HG03060 (cell line): ENCODE data around the gene RSU1.

Experiments used
- ATAC-seq: cut with Tn5 transposase; IDR thresholded peaks from one replicate; pipeline ENCODE4 v1.9.1; 2021; ENCODE audit warnings: low read depth, moderate number of reproducible peaks; ENCODE audit not compliant: unreplicated experiment

RSU1 gene

DNA sequence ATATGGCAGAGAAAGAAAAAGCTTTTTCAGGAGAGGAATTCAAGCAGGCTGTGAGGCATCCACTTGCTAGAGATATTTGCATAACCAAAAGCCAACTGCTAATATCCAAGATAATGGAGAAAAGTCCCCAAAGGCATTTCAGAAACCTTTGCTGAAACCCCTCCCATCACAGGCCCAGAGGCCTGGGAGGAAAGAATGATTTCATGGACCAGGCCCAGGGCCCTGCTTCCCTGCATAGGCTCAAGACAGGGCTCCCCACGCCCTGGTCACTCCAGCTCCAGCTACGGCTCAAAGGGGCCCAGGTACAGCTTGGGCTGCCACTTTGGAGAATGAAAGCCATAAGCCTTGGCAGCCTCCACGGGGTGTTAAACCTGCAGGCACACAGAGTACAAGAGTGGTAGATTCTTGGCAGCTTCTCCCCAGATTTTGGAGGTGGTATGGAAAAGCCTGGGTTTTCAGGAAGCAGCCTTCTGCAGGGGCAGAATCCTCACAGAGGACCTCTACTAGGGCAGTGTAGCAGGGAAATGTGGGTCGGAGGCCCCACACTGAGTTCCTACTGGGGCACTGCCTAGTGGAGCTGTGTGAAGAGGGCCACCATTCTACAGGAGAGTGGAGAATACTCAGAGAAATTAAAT is 5.6 kb upstream of the RSU1 start:
- ATAC-seq = no peak

DNA sequence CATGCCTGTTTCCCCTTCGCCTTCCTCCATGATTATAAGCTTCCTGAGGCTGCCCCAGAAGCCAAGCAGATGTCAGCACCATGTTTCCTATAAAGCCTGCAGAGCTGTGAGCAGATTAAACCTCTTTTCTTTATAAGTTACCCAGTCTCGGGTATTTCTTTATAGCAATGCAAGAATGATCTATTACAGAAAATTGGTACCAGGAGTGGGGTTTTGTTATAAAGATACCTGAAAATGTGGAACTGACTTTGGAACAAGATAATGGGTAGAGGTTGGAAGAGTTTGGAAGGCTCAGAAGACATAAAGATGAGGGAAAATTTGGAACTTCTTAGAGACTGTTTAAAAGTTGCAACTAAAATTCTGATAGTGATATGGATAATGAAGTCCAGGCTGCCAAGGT is 4.8 kb upstream of the RSU1 start:
- no peak for ATAC-seq

DNA sequence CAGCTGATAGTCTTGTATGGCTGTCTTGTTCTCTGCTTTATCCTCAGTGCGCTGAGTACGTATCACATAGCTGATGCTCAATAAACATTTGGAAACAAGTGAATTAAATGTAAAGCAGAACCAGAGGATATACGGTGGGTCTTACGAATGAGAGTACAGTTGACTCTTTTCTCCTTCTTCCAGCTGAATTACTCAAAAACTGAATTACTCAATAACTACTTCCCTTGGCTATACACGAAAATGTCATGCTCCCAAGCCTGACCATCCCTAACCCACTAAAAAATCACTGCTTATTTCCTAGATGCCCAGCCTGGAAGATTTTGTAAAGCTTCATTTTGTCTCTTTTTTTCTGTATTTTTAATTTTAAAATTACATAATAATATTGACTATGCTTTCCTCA is 3.2 kb upstream of the RSU1 start:
- ATAC-seq = no peak

DNA sequence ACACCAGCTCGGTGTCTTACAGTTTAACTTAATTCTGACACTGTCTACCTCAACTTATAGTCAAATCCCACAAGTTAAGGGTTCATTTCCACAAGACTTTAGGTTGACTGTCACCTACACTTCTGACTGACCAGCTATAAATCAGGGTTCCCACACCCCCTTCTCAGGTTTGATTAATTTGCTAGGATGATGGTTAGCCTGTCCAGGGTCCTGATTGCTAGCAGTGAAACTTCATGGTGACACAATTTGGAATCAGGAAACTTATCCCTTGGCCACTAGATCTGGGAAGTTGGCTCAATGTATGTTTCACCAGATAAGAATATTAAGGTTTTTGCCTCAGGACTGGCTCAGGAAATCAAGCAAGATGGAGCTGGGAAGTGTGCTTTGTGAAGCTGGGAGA is 2.8 kb upstream of the RSU1 start:
- ATAC-seq = no peak

DNA sequence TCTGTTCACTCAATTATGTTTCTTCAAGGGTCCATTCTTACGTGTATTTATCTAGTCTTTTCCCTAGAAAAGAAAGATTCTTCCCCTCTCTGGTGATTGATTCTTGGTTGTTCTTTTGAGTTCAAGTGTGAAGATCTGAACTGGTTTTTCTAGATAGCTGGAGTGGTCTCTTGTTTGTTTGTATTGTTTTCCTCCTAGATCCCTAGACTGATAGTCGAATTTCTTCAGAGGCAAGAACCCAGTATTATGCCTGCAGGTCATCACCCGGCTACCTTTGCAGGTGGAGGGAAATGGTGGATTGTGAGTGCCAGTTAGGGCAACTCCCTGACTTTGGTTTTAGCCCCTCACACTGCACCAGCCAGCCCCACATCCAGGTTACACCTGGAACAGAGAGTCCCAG is 2.2 kb upstream of the RSU1 start:
- ATAC-seq = no peak

DNA sequence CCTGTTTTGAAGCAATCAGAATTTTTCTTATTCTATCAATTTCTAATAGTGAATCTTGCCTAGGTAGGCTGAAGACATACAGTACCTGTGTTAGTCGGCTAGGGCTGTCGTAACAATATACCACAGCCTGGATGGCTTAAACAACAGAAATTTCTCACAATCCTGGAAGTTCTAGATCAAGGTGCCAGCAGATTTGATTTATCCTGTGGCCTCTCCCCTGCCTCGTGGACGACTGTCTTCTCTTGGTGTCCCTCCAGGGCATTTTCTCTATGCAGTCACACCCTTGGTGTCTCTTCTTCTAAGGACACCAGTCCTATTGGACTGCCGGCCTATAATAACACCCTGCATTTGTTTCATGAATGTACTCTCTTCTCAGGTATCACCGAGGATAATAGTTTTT is 1.8 kb upstream of the RSU1 start:
- no peak for ATAC-seq

DNA sequence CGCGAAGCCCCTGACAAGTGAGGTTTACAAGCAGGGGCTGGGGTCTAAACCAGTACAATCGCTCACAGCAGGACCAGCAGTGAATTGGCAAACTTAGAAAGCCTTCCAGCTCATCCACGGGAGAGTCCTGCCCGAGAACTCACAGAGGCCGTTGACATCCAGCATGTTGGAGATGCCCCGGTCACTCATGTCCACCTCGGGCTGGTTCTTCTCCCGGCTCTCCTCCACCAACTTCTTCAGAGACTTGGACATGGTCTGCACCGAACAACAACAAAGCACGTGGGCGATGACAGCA is 447 bp downstream of the RSU1 start:
- ATAC-seq = no peak

DNA sequence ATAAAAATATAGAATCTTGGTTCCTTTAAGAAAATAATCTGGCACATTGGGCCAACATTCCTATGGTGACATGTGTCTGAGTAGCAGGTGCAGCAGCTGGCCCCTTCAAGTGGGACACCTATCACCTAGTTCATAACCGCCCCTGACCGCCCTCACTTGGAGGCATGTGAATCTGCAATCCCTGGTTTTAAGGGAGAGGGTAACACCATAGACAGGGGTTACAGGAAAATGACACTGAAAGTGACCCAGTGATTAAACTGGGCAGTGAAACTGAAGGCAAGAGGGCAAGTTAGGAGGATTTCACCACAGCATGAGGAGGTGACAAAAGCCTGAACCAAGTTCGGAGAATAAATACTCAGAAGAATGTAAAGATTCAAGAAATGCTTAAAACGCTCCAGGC is 1.1 kb downstream of the RSU1 start:
- no peak for ATAC-seq

DNA sequence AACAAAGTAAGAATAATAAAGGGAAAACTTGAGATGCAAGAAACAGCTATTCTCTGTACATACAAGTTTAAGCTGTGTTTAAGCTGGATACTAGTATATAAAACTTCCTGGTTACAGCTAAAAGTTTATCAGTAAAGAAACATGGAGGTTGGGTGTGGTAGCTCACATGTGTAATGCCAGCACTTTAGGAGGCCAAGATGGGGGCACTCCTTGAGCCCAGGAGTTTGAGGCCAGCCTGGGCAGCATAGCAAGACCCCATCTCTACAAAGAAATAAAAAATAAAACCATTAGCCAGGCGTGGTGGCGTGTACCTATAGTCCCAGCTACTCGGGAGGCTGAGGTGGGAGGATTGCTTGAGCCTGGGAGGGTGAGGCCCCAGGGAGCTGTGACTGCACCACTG is 3.2 kb downstream of the RSU1 start:
- ATAC-seq = no peak

DNA sequence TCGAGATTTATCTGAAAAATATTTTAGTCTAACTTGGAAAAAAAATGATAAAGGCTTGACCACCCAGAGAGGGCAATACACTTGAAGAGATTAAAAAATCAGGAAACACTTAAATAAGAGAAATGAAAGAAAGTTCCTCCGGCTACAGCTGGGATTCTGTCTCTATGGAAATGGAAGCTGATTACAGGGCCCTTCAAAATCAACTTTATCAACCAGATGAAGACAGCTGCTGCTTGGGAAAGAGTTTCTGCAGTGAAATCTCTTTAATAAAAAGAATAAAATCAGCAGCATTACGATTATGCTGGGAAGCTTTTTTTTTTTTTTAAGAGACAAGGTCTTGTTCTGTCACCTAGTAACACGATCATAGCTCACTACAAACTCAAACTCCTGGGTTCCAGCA is 4.5 kb downstream of the RSU1 start:
- no peak for ATAC-seq

DNA sequence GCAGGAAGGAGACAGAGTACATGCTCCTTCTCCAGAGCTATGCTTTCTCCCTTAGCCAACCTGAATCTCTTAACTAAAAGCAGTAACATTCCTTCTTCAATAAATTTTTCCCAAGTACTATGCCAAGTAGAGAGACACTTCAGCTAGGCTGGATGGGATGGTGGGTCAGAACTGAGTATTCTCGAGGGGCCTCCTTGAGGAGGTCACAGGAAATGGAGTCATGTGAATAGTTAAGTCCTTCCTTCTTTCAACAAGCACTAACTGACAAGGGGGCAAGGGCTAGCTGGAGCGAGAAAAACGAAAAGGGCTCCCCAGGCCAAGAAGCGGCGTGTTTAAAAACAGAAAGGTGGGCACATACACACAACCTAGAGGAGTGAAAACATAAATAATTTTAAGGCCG is 5.5 kb downstream of the RSU1 start:
- no peak for ATAC-seq

DNA sequence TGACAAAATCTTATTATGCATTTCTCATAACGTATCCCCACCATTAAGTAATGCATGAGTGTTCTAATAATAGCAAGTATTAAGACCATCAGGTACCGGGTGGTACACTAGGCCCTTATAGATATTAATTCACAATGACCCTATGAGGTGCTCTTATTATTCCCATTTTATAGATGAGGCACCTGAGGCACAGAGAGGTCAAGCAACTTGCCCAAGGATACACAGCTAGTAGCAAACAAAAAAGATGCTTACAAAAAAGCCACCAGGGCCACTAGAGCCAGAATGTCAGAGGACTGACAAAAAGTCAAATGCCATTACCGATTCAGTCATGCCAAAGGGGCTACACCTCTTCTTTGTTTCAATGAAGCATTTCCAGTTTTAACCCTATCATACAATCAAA is 5.9 kb downstream of the RSU1 start:
- ATAC-seq = no peak

DNA sequence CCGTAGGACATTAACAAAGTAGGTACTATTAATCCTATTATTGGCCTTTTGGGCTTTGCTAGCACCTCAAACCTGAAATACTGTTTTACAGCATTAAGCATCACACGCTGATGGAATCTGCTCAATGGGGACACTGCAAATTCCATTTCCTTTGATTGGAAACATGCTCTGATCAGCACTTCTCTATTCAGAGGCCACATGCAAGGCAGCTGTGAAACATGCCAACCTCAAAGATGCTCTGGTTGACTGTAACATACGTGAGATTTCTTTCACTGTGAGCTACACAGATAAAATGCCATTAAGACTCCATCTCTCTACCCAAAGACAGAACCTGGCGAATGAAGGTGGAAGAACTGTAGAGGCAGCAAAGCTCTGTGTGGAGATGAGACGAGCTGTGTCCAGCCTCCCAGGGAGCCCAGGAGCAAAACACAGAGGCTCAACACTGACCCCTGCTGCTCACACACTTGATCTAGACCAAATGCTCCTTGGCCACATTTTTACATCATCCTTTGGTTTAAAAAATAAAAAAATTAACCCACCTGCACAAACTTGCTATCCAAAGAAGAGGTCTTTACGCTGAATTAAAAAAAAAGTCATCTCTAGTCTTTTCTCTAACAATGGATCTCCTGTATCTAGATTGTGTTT is 8.0 kb downstream of the RSU1 start:
- ATAC-seq = peak; percentile 55

DNA sequence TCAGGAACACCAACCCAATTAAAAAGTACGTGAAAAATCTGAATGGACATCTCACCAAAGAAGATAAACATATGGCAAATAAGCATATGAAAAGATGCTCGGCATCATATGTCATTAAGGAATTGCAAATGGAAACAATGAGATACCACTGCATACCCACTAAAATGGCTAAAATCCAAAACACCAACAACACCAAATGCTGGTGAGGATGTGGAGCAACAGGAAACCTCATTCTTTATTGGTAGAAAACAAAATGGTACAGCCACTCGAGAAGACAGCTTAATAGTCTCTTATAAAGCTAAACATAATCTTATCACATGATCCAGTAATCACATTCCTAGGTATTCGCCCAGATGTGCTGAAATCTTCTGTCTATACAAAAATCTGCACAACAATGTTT is 13.1 kb downstream of the RSU1 start:
- ATAC-seq = no peak

DNA sequence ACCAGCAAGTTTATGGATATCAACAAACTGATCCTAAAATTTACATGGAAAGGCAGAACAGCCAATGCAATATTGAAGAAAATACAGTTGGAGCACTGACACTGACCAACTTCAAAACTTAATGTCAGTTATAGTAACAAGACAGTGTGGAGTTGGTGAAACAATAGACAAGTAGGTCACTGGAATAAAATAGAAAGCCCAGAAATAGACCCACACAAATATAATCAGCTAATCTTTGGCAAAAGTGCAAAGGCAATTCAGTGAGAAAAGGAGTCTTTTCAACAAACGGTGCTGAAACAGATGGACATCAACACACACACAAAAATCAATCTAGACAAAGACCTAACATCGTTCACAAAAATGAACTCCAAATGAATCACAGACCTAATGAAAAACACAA is 13.8 kb downstream of the RSU1 start:
- no peak for ATAC-seq

DNA sequence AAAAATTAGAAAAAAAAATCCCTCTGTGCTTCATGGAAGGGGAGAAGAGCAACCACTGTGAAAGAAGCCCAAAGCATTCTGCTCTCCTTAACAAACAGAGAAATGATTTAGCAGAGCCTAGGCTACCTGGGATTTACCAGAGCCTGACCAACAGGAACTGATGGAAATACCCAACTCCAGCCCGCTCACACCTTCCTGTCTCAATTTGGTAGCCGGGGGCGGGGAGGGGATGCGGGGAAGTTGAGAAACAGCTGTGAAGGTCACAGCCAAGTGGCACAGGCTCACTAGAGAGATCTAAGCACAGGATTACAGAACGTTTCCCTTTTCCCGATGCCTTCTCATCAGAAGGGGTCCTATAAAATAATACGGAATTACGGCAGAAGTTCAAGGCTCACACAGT is 17.6 kb downstream of the RSU1 start:
- no peak for ATAC-seq

DNA sequence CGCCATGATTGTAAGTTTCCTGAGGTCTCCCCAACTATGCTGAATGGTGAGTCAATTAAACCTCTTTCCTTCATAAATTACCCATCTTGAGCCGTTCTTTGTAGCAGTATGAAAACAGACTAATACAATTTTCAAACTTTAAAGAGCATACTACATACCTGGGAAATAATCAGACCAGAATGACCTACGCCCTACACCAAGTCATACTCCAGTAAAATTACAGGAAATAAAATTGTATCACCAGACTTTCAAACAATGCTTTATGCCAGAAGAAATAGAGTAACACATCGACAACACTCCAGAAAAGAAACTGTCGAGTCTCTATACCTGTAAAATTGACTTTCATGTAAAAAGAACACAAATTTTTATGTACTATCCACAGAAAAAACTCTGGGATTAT is 18.7 kb downstream of the RSU1 start:
- no peak for ATAC-seq

DNA sequence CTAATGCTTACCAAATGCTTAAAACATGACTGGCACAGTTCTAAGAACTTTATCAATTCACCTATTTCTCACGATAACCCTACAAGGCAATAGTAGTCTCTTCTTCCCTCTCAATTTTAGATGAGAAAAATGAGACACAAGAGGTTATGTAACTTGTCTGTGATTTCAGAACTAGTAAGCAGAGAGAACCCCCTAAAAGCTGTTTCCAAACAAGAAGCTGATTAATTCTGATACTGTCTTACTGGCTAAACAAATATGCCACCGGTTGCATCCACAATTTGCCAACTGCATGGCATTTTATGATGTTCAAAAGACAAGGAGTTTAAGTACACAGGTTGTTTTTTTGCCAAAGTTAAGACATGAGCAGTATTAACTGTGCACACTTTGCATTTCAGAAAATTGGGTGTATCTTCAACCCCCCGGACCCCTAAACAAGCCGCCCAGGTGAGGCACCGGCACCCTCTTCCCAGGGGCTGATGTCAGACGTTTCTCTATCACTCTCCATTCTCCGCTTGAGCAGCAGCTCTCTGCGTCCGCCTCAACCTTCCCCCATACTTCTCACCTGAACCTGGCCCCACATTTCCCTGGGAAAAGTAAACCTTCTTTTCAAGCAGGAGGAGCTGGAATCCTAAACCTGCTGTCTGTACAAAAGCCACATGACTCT is 21.7 kb downstream of the RSU1 start:
- no peak for ATAC-seq

DNA sequence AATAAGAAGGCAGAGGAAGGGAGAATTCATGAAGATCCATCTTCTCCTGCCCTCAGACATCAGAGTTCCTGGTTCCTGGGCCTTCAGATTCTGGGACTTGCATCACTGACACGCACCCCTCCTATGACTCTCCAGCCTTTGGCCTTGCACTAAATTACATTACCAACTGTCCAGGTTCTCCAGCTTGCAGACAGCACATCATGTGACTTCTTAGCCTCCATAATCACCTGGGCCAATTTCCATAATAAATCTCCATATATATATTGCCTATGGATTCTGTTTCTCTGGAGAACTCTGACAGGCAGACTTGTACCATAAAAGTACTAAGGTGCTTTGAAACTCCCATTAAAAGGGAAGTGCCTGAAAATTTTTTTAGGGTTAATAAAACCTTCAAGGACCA is 23.2 kb downstream of the RSU1 start:
- ATAC-seq = no peak

DNA sequence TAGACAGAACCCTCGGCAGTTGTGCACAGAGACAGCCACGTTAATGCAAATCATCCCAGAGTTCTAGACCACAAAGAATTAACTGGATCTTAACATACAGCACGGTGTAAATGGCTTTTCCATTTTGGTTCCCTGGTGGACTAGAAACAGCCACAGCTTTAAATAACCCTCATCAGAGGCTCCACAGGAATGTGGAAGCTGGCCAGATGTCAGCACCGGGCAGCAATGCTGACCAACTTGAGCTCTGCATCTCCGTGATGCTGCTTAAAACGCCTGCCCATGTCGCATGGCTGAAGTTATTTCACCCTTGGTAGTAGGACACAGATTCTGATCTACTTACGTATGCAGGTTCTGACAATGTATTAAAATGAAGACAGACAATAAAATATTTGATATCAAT is 24.5 kb downstream of the RSU1 start:
- no peak for ATAC-seq

DNA sequence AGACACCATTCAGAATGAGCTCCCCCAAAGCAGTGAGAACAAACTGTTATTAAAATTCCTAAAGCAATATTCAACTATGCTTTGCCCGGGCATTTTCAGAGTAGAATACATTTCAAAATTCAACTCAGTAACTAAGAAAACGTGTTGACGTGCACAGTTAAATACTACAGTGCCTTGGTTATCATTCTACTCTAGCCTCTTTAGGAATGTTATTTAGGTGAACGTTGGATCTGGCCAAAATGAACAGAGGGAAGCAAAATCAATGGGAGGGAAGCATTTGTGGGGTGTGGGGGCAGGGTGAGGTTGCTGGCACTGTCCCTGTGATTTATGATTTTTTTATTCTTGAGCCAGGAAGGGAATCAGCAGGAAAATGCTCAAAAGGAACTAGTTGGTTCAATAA is 27.5 kb downstream of the RSU1 start:
- no peak for ATAC-seq

DNA sequence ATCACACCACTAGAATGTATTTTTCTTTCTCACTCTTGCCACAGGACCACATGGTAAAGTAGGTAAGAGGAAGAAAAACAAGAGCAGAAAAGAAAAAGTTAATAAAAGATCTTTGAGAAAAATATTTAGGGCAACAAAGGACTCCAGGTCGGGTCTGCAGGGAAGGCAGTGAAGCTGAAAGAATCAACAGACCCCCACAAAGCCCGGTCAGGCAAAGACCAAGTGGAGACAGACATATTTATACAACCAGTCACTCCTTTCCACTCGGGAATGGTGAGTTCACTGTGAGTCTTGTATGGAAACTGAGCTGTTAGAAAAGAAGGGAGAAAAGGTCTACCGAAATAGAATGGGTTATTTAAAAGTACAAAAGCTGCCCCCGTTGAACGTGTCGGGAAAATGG is 28.0 kb downstream of the RSU1 start:
- ATAC-seq = no peak

DNA sequence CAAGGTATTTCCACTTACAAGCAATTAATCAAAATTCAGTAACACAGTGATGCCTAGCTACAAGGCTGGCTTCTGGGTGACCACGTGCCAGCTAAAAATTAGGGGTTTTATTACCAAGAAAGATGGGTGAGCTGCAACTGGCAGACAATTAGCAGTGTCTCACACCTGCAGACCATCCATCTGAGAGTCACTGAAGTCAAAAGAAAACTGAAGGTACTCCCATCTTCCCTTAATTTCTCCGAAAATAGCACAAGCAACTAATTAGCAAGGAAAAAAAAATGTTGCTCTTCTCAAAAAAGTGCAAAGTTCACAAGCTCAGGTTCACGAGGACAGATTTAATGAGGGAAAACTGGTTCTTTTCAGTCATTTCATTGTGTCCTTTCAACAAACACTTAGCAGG is 28.4 kb downstream of the RSU1 start:
- ATAC-seq = no peak
